RPMI7951 (cell line): Measurements from ENCODE around the gene TMEM213. TPM values are rescaled to one million over a fixed set of nuclear protein-coding genes. Genes with fewer than 3 reads are reported as not detected.
A peak's percentile ranks its signal among the peaks of the same experiment; 100 is the strongest.
"Not testable (repeated sequence)": the region's sequence is repeated elsewhere in the genome, so short reads cannot be mapped to it uniquely, and the experiment has no call there.

Experiments
- DNase-seq: peaks from one replicate; pipeline ENCODE4 v3.0.0-alpha.2; 2012; ENCODE audit warnings: low read depth
- total RNA-seq: library from RNA; depleted of rRNA; stranded (reverse); fragments of >200 nt; shearing (Covaris generic); gene quantifications from 2 replicates; pipeline ENCODE4 v1.2.3, GENCODE V29; 2014

Gene TMEM213
- total RNA-seq, 1 experiment from 2014 or later: not detected

GRCh38 chr7:138797046-138797445 is 748 bp upstream of the TMEM213 start:
- not testable (repeated sequence) for DNase-seq

DNA sequence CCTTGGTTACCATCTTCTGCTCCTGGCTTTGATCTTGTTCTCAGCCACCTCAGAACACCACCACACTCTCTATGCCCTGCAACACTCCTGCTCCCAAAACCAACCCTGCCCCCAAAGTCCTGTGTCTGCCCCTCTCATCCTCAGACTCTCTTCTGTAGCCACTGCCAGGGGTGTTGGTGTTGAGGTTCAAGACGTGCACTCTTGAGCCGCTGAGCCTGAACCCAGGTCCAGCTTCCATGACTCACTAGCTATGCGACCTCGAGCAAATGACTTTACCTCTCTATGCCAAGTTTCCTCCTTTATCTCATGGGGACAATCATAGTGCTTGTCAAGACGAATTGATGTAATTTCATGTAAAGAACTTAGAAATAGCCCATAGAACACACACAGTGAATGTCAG is 1.0 kb downstream of the TMEM213 start:
- no peak for DNase-seq

DNA sequence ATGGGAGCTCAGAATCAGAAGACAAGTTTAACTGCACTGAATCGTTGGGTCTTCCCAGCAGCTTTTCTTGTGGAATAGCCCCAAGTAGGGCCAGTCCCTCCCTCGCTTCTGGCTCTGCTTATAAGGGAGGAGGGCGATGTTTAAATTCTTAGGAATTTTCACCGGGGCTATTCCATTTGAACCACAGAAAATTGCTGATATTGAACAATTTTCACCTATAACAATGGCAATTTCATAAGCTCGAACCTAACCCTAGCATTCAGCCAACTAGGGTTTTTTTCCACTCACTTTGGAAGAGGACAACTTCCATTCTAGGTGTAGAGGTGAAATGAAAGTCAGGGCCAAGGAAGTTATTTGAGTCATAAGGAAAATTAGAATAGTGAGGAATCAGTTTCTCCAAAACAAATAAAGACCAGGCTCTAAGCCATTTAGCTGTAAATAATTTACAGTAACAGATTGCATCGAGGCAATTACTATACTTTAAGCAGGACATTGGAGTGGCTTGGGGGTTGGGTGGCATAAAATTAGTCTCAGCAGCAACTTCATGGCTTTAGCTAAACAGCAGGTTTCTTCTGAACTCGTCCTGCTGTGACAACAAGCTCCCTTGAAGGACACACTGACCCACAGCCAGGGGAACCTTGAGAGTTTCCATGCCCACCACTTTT is 1.7 kb downstream of the TMEM213 start:
- no peak for DNase-seq

GRCh38 chr7:138801256-138801655 is 3.5 kb downstream of the TMEM213 start:
- DNase-seq: no peak

GRCh38 chr7:138802706-138803105 is 4.9 kb downstream of the TMEM213 start:
- no peak for DNase-seq

- no peak for DNase-seq
These were observed 6.8 kb downstream of the TMEM213 start for GRCh38 chr7:138804618-138805017.

DNA sequence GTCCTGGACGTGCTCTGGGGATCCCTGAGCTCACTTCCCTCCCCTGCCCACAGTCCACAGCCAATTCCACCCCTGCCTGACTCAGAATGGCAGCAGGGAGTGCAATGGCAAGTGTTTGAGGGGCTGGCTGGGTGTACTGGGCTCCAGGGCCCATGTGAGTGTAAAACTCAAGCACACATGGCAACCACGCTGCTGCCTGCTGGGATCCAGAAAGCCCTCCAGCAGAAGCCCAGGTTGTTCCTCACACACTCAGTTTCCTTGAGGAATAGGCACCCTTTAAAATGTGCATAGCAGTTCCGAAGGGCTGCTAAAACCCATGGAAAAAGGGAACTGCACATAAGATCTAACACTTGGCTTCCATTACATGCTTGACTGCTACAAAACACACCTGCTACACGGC is 11.6 kb downstream of the TMEM213 start:
- peak; percentile 45 for DNase-seq

DNA sequence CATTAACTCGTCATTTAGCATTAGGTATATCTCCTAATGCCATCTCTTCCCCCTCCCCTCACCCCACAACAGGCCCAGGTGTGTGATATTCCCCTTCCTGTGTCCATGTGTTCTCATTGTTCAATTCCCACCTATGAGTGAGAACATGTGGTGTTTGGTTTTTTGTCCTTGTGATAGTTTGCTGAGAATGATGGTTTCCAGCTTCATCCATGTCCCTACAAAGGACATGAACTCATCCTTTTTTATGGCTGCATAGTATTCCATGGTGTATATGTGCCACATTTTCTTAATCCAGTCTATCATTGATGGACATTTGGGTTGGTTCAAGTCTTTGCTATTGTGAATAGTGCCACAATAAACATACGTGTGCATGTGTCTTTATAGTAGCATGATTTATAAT is 13.5 kb downstream of the TMEM213 start:
- not testable (repeated sequence) for DNase-seq

GRCh38 chr7:138813945-138814344 is 16.2 kb downstream of the TMEM213 start:
- no peak for DNase-seq

DNA sequence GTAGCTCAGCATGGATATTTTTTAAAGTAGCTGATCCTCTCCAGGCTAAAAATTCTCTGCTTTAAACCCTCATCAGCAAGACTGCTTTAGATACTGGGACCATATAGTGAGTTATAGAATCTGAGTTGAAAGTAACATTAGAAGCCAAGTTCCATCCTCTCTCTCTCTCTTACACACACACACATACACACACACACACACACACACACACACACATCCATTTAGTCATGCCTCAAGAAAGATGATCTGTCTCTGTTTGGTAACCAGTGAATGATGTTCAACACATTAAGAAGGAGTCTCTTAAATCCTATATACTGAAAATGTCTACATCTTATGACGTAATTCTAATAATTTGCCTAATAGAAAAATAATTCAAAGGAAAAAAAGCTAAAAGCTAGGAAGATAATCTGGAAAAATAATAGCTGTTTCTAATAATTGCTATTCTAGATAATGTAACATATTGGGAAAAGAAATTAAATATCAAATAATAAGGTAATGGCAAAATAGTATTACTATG is 17.1 kb downstream of the TMEM213 start:
- DNase-seq: peak; percentile 21

- DNase-seq: no peak
These were observed 18.9 kb downstream of the TMEM213 start for GRCh38 chr7:138816650-138817049.

- no peak for DNase-seq
These were observed 21.8 kb downstream of the TMEM213 start for GRCh38 chr7:138819625-138820024.

GRCh38 chr7:138821912-138822311 is 24.1 kb downstream of the TMEM213 start:
- DNase-seq: no peak

GRCh38 chr7:138822867-138823535 is 25.2 kb downstream of the TMEM213 start:
- no peak for DNase-seq

DNA sequence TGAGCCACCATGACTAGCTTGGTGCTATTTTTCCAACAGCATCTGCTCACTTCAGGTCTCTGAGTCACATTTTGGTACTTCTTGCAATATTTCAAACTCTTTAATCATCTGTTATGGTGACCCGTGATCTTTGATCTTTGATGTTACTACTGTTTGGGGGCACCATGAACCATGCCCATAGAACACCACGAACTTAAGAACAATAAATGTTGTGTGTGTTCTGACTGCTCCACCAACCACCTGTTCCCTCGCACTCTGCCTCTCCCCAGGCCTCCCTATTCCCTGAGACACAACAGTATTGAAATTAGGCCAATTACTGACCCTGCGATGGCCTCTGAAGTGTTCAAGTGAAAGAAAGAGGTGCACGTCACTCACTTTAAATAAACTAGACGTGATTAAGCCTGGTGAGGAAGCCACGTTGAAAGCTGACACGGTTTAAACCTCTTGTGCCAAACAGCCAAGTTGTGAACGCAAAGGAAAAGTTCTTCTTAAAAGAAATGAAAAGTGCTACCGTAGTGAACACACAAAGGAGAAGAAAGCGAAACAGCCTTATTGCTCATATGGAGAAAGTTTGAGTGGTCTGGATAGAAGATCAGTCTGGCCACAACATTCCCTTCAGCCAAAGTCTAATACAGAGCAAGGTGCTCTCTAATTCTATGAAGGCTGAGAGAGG is 27.4 kb downstream of the TMEM213 start:
- no peak for DNase-seq

DNA sequence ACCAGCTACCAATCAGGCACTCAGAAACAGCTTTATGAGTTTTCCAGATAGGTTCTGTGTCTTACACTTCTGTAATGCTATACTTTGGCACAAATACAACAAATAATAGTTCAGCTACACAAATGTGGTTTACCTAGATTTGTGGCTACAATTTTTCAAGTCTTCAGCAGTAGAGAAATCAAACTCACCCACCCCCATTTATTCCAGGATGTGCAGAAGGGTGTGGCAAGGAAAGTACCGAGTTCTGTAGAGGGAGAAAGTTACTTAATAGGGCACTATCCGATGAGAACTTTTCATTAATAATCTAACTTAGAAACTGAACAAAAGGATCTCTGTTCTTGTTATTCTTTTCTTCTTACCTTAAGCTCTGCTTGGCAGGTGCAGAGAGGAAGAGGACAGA is 30.5 kb downstream of the TMEM213 start:
- no peak for DNase-seq

DNA sequence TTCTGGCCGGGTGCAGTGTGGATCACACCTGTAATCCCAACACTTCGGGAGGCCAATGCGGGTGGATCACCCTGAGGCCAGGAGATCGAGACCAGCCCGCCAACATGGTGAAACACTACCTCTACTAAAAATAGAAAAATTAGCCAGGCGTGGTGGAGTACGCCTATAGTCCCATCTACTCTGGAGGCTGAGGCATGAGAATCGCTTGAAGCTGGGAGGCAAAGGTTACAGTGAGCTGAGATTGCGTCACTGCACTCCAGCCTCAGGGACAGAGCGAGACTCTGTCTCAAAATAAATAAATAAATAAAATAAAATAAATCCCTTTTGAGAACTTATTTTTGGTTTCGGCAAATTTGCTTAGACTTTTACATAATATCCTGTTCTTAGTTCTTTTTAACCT is 31.5 kb downstream of the TMEM213 start:
- no peak for DNase-seq

GRCh38 chr7:138832966-138833365 is 35.2 kb downstream of the TMEM213 start:
- no peak for DNase-seq

GRCh38 chr7:138833596-138833995 is 35.8 kb downstream of the TMEM213 start:
- DNase-seq: no peak

DNA sequence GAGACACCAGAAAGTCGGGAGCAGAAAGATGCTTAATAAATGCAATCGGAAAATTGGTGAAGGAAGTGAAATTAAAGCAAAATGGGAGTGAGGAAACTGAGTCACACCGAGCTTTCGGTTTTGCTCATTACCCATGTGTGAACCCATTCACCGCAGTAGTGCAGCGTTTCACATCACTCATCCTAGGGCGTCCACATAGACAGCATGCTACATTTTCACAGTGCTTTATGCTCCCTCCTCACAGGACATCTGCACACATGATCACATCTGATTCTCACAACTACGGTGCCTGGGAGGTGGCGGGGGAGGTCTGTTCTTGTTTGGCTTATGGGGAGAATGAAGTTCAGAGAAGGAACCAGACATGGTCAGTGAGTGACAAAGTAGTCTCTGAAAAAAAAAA is 36.8 kb downstream of the TMEM213 start:
- no peak for DNase-seq

GRCh38 chr7:138835087-138835486 is 37.3 kb downstream of the TMEM213 start:
- peak; percentile 34 for DNase-seq

DNA sequence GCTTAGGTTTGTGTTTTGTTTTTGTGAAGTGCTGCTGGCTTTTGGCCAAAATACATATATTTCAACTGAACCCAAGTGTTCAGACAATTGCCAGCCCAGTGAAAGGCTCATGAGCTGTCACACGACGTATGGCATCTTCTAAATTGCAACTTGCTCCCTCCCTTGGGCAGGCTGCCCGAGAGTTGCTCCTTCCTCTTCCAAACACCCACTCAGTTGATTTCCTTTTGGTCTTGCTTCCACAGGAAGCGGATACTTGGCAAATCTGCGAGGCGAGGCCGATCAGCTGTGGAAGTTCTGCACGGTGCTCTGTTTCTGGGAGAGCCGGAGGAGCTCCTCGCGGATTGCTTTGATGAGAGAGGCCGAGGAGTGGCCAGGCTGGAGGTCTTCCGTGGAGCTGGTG is 39.8 kb downstream of the TMEM213 start:
- no peak for DNase-seq

DNA sequence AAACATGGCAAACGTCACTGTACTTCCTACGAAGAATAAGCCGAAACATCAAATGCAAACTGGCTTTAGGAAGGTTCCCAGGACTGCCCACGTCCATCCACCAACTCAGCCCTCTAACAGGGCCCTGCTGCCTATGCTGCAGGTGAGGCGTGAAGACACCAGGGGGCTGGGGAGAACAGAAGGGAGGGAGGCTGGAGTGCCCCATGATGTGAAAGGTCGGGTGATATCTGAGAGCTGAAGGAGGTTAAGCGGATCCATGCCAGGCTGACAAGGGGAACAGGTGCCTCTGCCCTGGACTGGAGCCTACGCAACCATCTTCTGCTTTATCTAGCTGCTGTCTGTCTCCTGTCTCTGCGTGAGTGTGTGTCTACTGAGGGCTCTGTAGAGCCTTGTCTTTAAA is 40.4 kb downstream of the TMEM213 start:
- DNase-seq: no peak
